ENCODE data around the gene TTC32.

GRCh38 chr2:19900931-19901441 lies 797 bp downstream of the TTC32 start:
- TF ChIP-seq CTCF (IDR thresholded peaks at IDR 0.05), result no peak
- TF ChIP-seq ZNF281 (CRISPR knock-in tag; IDR thresholded peaks at IDR 0.05), result no peak
- no peak for TF ChIP-seq TCF7 (CRISPR knock-in tag; IDR thresholded peaks at IDR 0.05; ENCODE audit: low read depth)
- TF ChIP-seq ZSCAN18 (CRISPR knock-in tag; IDR thresholded peaks at IDR 0.05), result no peak
- no peak for TF ChIP-seq JUN (CRISPR knock-in tag; IDR thresholded peaks at IDR 0.05)
- no peak for TF ChIP-seq NFYB (CRISPR knock-in tag; conservative IDR thresholded peaks at IDR 0.05; ENCODE audit: low read depth)
- no peak for TF ChIP-seq SP1 (CRISPR knock-in tag; conservative IDR thresholded peaks at IDR 0.05)
- TF ChIP-seq E2F1 (CRISPR knock-in tag; IDR thresholded peaks at IDR 0.05), result no peak
- TF ChIP-seq ATF2 (CRISPR knock-in tag; IDR thresholded peaks at IDR 0.05; ENCODE audit: borderline replicate concordance, low read depth), result no peak
- no peak for TF ChIP-seq NR1H2 (CRISPR knock-in tag; IDR thresholded peaks at IDR 0.05)
